Measurements from ENCODE around the gene ABCE1. TPM values are rescaled to one million over a fixed set of nuclear protein-coding genes. Genes with fewer than 3 reads are reported as not detected.

ABCE1 gene
- total RNA-seq, 1 donor from 2014 or later = 88.6 TPM

DNA sequence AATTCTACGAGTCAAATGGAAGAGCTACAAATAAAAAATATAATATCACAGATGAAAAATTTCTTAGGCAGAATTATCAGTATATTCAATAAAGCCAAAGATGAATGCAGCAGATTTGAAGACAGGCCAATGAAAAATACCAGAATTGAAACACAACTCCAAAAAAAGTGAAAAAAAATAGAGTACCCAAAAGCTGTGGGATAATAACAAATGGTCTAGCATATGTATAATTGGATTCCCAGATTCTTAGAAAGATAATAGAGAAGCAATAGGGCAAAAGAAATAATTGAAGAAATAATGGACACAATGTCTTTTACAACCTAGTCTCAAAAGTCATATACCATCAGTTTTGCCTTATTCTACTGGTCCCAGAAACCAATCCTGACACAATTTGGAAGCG lies 4.5 kb upstream of the ABCE1 start:
- H3K9me3 Mint-ChIP-seq = peaks cover 3% of the 10 kb centered on the region
- no peak overlapping the region for H3K4me3 Mint-ChIP-seq
- no peak for DNase-seq (ENCODE audit: low read depth, low spot score)
- H3K36me3 Mint-ChIP-seq (ENCODE audit: low read depth) = peaks cover 41% of the 10 kb centered on the region
- H3K4me1 Mint-ChIP-seq = peaks cover 12% of the 10 kb centered on the region
- H3K27me3 Mint-ChIP-seq (ENCODE audit: low read depth) = no peaks in the 10 kb centered on the region
- TF ChIP-seq CTCF (conservative IDR thresholded peaks at IDR 0.05) = no peak
- no peak overlapping the region for H3K27ac Mint-ChIP-seq (ENCODE audit: unreplicated experiment)

DNA sequence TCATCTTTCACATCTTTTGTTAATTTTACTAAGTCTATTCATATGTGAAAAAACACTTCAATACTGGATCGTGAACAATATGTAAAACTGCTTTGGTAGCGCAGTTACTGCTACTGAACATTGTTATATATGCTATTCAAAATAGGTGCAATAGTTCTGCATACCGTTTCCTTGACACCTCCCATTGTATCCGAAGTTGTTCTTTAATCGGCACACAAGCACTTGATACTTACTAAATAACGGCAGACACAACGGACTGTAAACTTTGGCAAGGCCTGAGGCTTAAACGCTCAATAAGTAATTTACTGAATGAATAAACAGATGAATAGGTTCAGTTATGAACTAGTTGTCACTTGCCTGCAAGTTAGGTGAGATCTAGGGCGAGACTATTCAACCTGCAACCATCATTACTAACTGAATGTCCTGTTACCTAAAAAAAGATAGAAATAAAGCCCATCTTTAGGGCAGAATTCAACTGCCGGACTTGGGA lies 735 bp upstream of the ABCE1 start:
- peaks cover 3% of the 10 kb centered on the region for H3K9me3 Mint-ChIP-seq
- no peak for DNase-seq (ENCODE audit: low read depth, low spot score)
- H3K27ac Mint-ChIP-seq (ENCODE audit: unreplicated experiment) = peak overlapping the region; percentile 99
- TF ChIP-seq CTCF (conservative IDR thresholded peaks at IDR 0.05) = no peak
- peaks cover 30% of the 10 kb centered on the region for H3K36me3 Mint-ChIP-seq (ENCODE audit: low read depth)
- H3K27me3 Mint-ChIP-seq (ENCODE audit: low read depth) = no peaks in the 10 kb centered on the region
- H3K4me1 Mint-ChIP-seq = peaks cover 25% of the 10 kb centered on the region
- H3K4me3 Mint-ChIP-seq = peak overlapping the region; percentile 97

DNA sequence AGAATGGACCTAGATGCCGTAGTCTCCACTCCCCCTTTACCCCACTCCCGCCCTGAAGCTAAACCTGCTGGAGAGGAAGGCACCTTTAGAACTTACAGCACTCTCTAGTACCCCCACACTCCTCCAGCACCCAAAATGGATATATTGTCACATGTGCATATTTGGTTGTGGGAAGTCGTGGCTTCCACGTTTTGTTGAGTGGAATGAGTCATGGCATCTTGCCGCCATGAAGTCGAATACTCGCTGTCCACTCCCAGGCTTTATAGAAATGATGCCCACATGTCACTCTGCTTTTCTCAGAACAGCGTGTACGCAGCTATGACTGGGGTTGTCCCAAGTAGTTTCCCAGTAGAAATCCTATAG lies 545 bp downstream of the ABCE1 start:
- peaks cover 3% of the 10 kb centered on the region for H3K9me3 Mint-ChIP-seq
- H3K36me3 Mint-ChIP-seq (ENCODE audit: low read depth) = peaks cover 17% of the 10 kb centered on the region
- peaks cover 25% of the 10 kb centered on the region for H3K4me1 Mint-ChIP-seq
- H3K4me3 Mint-ChIP-seq = peak overlapping the region; percentile 97
- H3K27ac Mint-ChIP-seq (ENCODE audit: unreplicated experiment) = peak overlapping the region; percentile 99
- DNase-seq (ENCODE audit: low read depth, low spot score) = no peak
- no peaks in the 10 kb centered on the region for H3K27me3 Mint-ChIP-seq (ENCODE audit: low read depth)
- TF ChIP-seq CTCF (conservative IDR thresholded peaks at IDR 0.05) = no peak

- DNase-seq (ENCODE audit: low read depth, low spot score) = no peak
- Mint-ChIP-seq H3K4me3 (peak overlapping the region; percentile 97), H3K4me1 (peaks cover 25% of the 10 kb centered on the region), H3K27ac (ENCODE audit: unreplicated experiment) (no peak overlapping the region), H3K9me3 (peaks cover 2% of the 10 kb centered on the region), H3K36me3 (ENCODE audit: low read depth) (peaks cover 9% of the 10 kb centered on the region), H3K27me3 (ENCODE audit: low read depth) (no peaks in the 10 kb centered on the region)
- TF ChIP-seq CTCF (conservative IDR thresholded peaks at IDR 0.05) = no peak
Observed at GRCh38 chr4:145099653-145100052, 1.5 kb downstream of the ABCE1 start.

- peaks cover 25% of the 10 kb centered on the region for H3K4me1 Mint-ChIP-seq
- no peaks in the 10 kb centered on the region for H3K27me3 Mint-ChIP-seq (ENCODE audit: low read depth)
- H3K9me3 Mint-ChIP-seq = no peaks in the 10 kb centered on the region
- DNase-seq (ENCODE audit: low read depth, low spot score) = no peak
- no peak for TF ChIP-seq CTCF (conservative IDR thresholded peaks at IDR 0.05)
- no peak overlapping the region for H3K27ac Mint-ChIP-seq (ENCODE audit: unreplicated experiment)
- peaks cover 2% of the 10 kb centered on the region for H3K36me3 Mint-ChIP-seq (ENCODE audit: low read depth)
- no peak overlapping the region for H3K4me3 Mint-ChIP-seq
Observed at GRCh38 chr4:145101091-145101490, 3.0 kb downstream of the ABCE1 start.

- no peaks in the 10 kb centered on the region for H3K9me3 Mint-ChIP-seq
- H3K27me3 Mint-ChIP-seq (ENCODE audit: low read depth) = no peaks in the 10 kb centered on the region
- TF ChIP-seq CTCF (conservative IDR thresholded peaks at IDR 0.05) = no peak
- no peak overlapping the region for H3K4me3 Mint-ChIP-seq
- H3K36me3 Mint-ChIP-seq (ENCODE audit: low read depth) = peaks cover 2% of the 10 kb centered on the region
- H3K27ac Mint-ChIP-seq (ENCODE audit: unreplicated experiment) = no peak overlapping the region
- peaks cover 18% of the 10 kb centered on the region for H3K4me1 Mint-ChIP-seq
- DNase-seq (ENCODE audit: low read depth, low spot score) = no peak
Observed at GRCh38 chr4:145102619-145103018, 4.5 kb downstream of the ABCE1 start.
